K562 (cell line): ENCODE data around the gene SLC38A2. TPM values are rescaled to one million over a fixed set of nuclear protein-coding genes. Genes with fewer than 3 reads are reported as not detected.
A peak's percentile ranks its signal among the peaks of the same experiment; 100 is the strongest.

Source experiments
- ARHGAP35 ChIP-seq: fragments of 450-650 bp; IDR thresholded peaks from 2 replicates; pipeline ENCODE4 v1.6.1; 2018; ENCODE audit not compliant: partially characterized antibody
- ARID1B ChIP-seq: fragments of 450-650 bp; IDR thresholded peaks from 2 replicates; pipeline ENCODE4 v1.6.1; 2016; ENCODE audit warnings: antibody characterized with exemption, mild to moderate bottlenecking, inconsistent platforms
- BCLAF1 ChIP-seq, 2 experiments: fragments of 450-650 bp in 1 of 2; IDR thresholded peaks; 2 replicates each; pipeline ENCODE4 v1.6.1; 2011 to 2017; ENCODE audit warnings: low read depth in 2 of 2, antibody characterized with exemption in 1 of 2, borderline replicate concordance in 1 of 2, low read length in 1 of 2, mild to moderate bottlenecking in 1 of 2, mixed read lengths in 1 of 2; ENCODE audit not compliant: control insufficient read depth in 1 of 2
- CAMTA2 ChIP-seq: fragments of 250-450 bp; sonication (Bioruptor Pico); conservative IDR thresholded peaks from 2 replicates; pipeline ENCODE4 v1.5.1; 2022
- E2F8 ChIP-seq: fragments of 450-650 bp; IDR thresholded peaks from 2 replicates; pipeline ENCODE4 v1.7.1; 2018; ENCODE audit warnings: mild to moderate bottlenecking, low read depth; ENCODE audit not compliant: partially characterized antibody
- FOXO4 ChIP-seq: fragments of 450-650 bp; formaldehyde crosslinking; IDR thresholded peaks from 2 replicates; pipeline ENCODE4 v1.4.0; 2020; ENCODE audit warnings: mild to moderate bottlenecking, moderate library complexity
- KLF1 ChIP-seq: fragments of 450-650 bp; IDR thresholded peaks from 2 replicates; pipeline ENCODE4 v1.6.1; 2016; ENCODE audit warnings: missing genetic modification characterization, missing compliant biosample characterization
- MLX ChIP-seq, 2 experiments: fragments of 450-650 bp in 1 of 2; sonication (generic) in 1 of 2; formaldehyde crosslinking; conservative IDR thresholded peaks; 2 replicates each; pipeline versions ENCODE4 v1.4.0 to v1.8.1; 2020 to 2022; ENCODE audit warnings: mild to moderate bottlenecking in 1 of 2, missing genetic modification reagents in 1 of 2
- RNF219 ChIP-seq: fragments of 250-450 bp; sonication (Bioruptor Pico); IDR thresholded peaks from 2 replicates; pipeline ENCODE4 v1.5.0; 2022; ENCODE audit warnings: mild to moderate bottlenecking
- STAT5A ChIP-seq: IDR thresholded peaks from 2 replicates; pipeline ENCODE4 v1.6.1; 2012; ENCODE audit warnings: low read length, inconsistent platforms, borderline replicate concordance
- polyA plus RNA-seq, 8 experiments: library from polyadenylated mRNA; depleted of rRNA in 4 of 8; stranded (reverse) in 5 of 8; unstranded in 3 of 8; fragments of >200 nt; fragmentation: Nextera tagmentation in 2 of 8; fragmentation: Illumina TruSeq in 1 of 8; extraction: Ambion mirVana in 2 of 8; extraction: Trizol in 1 of 8; gene quantifications; 2 replicates each; pipeline versions ENCODE4 v1.2.1 to v1.2.3, GENCODE V29; 2011 to 2014; ENCODE audit warnings: inconsistent platforms in 1 of 8, missing spikeins in 1 of 8
- total RNA-seq, 7 experiments: library from RNA; depleted of rRNA in 6 of 7; stranded (reverse); fragments of >200 nt in 6 of 7; fragmentation: Illumina TruSeq in 2 of 7; extraction: Trizol in 2 of 7; gene quantifications; 2 replicates each; pipeline versions ENCODE4 v1.2.1 to v1.2.3, GENCODE V29; 2011 to 2021; ENCODE audit warnings: low replicate concordance in 1 of 7

The SLC38A2 gene
- total and polyA plus RNA-seq, 9 of the 15 experiments (the other 6 are each of a cell fraction or from before 2014, with no cell fraction given): 98.7 to 292 (median 143) TPM

GRCh38 chr12:46370792-46371717 is 1.5 kb downstream of the SLC38A2 start (continued):
- TF ChIP-seq E2F8: no peak
- TF ChIP-seq STAT5A: no peak
- no peak for TF ChIP-seq MLX (CRISPR knock-in tag; conservative IDR thresholded peaks at IDR 0.05)
- TF ChIP-seq CAMTA2 (CRISPR knock-in tag): peak; percentile 71; the same call in 1 of the 2 replicates
- TF ChIP-seq ARHGAP35: no peak
- TF ChIP-seq KLF1 (tag): peak; percentile 38; the same call in 1 of the 2 replicates
- TF ChIP-seq ARID1B: no peak; the same call in 1 of the 2 replicates
- peak in 1 of 2 experiments; percentile 81; a peak in 1 of 4 replicates for TF ChIP-seq BCLAF1 (IDR thresholded peaks at IDR 0.05; ENCODE audit: borderline replicate concordance in 1 of 2, control insufficient read depth in 1 of 2, low read depth in 2 of 2, low read length in 1 of 2)
- no peak for TF ChIP-seq RNF219 (CRISPR knock-in tag)
- no peak for TF ChIP-seq FOXO4 (CRISPR knock-in tag)
